IMR-90 (cell line): Measurements from ENCODE around the gene PRSS38. TPM values are rescaled to one million over a fixed set of nuclear protein-coding genes. Genes with fewer than 3 reads are reported as not detected.

Experiments
- ATAC-seq: fragments of 200-7000 bp; cut with Tn5 transposase; 2 replicates; pipeline ENCODE4 v1.9.1; 2020; ENCODE audit warnings: low read depth, mild to moderate bottlenecking, moderate library complexity
- BruUV-seq: library from RNA; stranded (reverse); fragments of 400-500 nt; replicated peaks from 2 replicates; lab custom pipeline; 2021; lab: Mats Ljungman, UMichigan
- CTCF ChIA-PET: fragments of 300-600 bp; formaldehyde crosslinking; extraction: SDS; loops from one replicate; lab custom pipeline; 2021; ENCODE audit warnings: antibody characterized with exemption; lab: Yijun Ruan, JAX
- POLR2A ChIA-PET: fragments of 300-600 bp; sonication (Branson Sonifier 250); formaldehyde crosslinking; loops from one replicate; lab custom pipeline; 2022; ENCODE audit warnings: antibody characterized with exemption; ENCODE audit not compliant: unreplicated experiment; lab: Charles Lee
- DNase-seq: peaks from one replicate; pipeline ENCODE4 v3.0.0; 2013
- H2AFZ ChIP-seq: replicated peaks from 2 replicates; pipeline ENCODE3; 2013; ENCODE audit warnings: low read length, mild to moderate bottlenecking; ENCODE audit not compliant: poor library complexity
- H2AK5ac ChIP-seq: 2 replicates; pipeline ENCODE4 v1.6.1; 2013; ENCODE audit warnings: low read depth, low read length, inconsistent platforms
- H2AK9ac ChIP-seq: replicated peaks from 2 replicates; pipeline ENCODE3; 2013; ENCODE audit warnings: mild to moderate bottlenecking, low read depth, low read length, moderate library complexity; ENCODE audit not compliant: poor library complexity
- H2BK120ac ChIP-seq: 2 replicates; pipeline ENCODE4 v1.6.1; 2013; ENCODE audit warnings: low read depth, low read length, inconsistent platforms
- H2BK15ac ChIP-seq: 3 replicates; pipeline ENCODE4 v1.6.1; 2013; ENCODE audit warnings: low read depth, low read length, inconsistent platforms
- H2BK20ac ChIP-seq: 2 replicates; pipeline ENCODE4 v1.6.1; 2013; ENCODE audit warnings: low read depth, mild to moderate bottlenecking, inconsistent platforms, low read length, moderate library complexity
- H2BK5ac ChIP-seq: 2 replicates; pipeline ENCODE4 v1.6.1; 2013; ENCODE audit warnings: mild to moderate bottlenecking, low read depth, low read length, inconsistent platforms; ENCODE audit not compliant: poor library complexity, severe bottlenecking
- H3K14ac ChIP-seq: replicated peaks from 2 replicates; pipeline ENCODE4 v1.6.1; 2013; ENCODE audit warnings: low read depth, low read length, inconsistent platforms
- H3K18ac ChIP-seq: 2 replicates; pipeline ENCODE4 v1.6.1; 2013; ENCODE audit warnings: low read depth, low read length, control low read depth
- H3K23ac ChIP-seq: 2 replicates; pipeline ENCODE4 v1.6.1; 2013; ENCODE audit warnings: low read depth, low read length, inconsistent platforms
- H3K27ac ChIP-seq: 2 replicates; pipeline ENCODE4 v1.5.1; 2013; ENCODE audit warnings: mild to moderate bottlenecking, control low read depth, low read length; ENCODE audit not compliant: insufficient read depth
- H3K27me3 ChIP-seq: 2 replicates; pipeline ENCODE4 v1.6.1; 2013; ENCODE audit warnings: low read length; ENCODE audit not compliant: control insufficient read depth, insufficient read depth
- H3K36me3 ChIP-seq: 2 replicates; pipeline ENCODE4 v1.6.1; 2013; ENCODE audit warnings: low read length, mixed read lengths; ENCODE audit not compliant: control insufficient read depth, insufficient read depth
- H3K4ac ChIP-seq: 2 replicates; pipeline ENCODE4 v1.6.1; 2013; ENCODE audit warnings: low read depth, low read length, inconsistent platforms
- H3K4me1 ChIP-seq: 2 replicates; pipeline ENCODE4 v1.6.1; 2013; ENCODE audit warnings: low read length, mixed read lengths; ENCODE audit not compliant: control insufficient read depth, insufficient read depth
- H3K4me2 ChIP-seq: 2 replicates; pipeline ENCODE4 v1.6.1; 2013; ENCODE audit warnings: low read depth, mild to moderate bottlenecking, control low read depth, low read length, moderate library complexity
- H3K4me3 ChIP-seq: 2 replicates; pipeline ENCODE4 v1.5.1; 2013; ENCODE audit warnings: low read depth, mild to moderate bottlenecking, control low read depth, low read length, moderate library complexity; ENCODE audit not compliant: insufficient read depth
- H3K56ac ChIP-seq: 2 replicates; pipeline ENCODE4 v1.6.1; 2013; ENCODE audit warnings: low read length, inconsistent platforms; ENCODE audit not compliant: insufficient read depth; ENCODE audit errors: extremely low read depth
- H3K79me1 ChIP-seq, 2 experiments: 2 replicates each; pipeline ENCODE4 v1.6.1; 2013; ENCODE audit warnings: low read length in 2 of 2, inconsistent platforms in 1 of 2, low read depth in 1 of 2
- H3K9ac ChIP-seq: 2 replicates; pipeline ENCODE4 v1.6.1; 2013; ENCODE audit warnings: low read depth, low read length, control low read depth
- H3K9me1 ChIP-seq: 2 replicates; pipeline ENCODE4 v1.6.1; 2013; ENCODE audit warnings: low read length, inconsistent platforms; ENCODE audit not compliant: insufficient read depth
- H3K9me3 ChIP-seq: 2 replicates; pipeline ENCODE4 v1.6.1; 2013; ENCODE audit warnings: low read length; ENCODE audit not compliant: control insufficient read depth, insufficient read depth
- H4K20me1 ChIP-seq: 2 replicates; pipeline ENCODE4 v1.6.1; 2013; ENCODE audit warnings: low read length, inconsistent platforms; ENCODE audit not compliant: insufficient read depth
- H4K5ac ChIP-seq: 2 replicates; pipeline ENCODE4 v1.6.1; 2013; ENCODE audit warnings: mild to moderate bottlenecking, low read depth, low read length, control low read depth
- H4K8ac ChIP-seq, 2 experiments: 2 replicates each; pipeline ENCODE4 v1.6.1; 2013; ENCODE audit warnings: low read depth in 2 of 2, low read length in 2 of 2, control low read depth in 1 of 2, inconsistent platforms in 1 of 2
- H4K91ac ChIP-seq: 2 replicates; pipeline ENCODE4 v1.6.1; 2013; ENCODE audit warnings: low read depth, low read length, inconsistent platforms; ENCODE audit not compliant: insufficient read depth
- BHLHE40 ChIP-seq: fragments of 150-350 bp; IDR thresholded peaks from 2 replicates; pipeline ENCODE4 v1.6.1; 2016; ENCODE audit warnings: mild to moderate bottlenecking, low read depth, low read length
- CEBPB ChIP-seq: IDR thresholded peaks from 2 replicates; pipeline ENCODE4 v1.6.1; 2012; ENCODE audit warnings: low read depth, low read length, improper control_type of control experiment
- CHD1 ChIP-seq: IDR thresholded peaks from 2 replicates; pipeline ENCODE4 v1.6.1; 2012; ENCODE audit warnings: low read depth, low read length, improper control_type of control experiment
- FOS ChIP-seq: fragments of 150-350 bp; IDR thresholded peaks from 2 replicates; pipeline ENCODE4 v1.6.1; 2016; ENCODE audit warnings: low read depth, low read length
- MAFK ChIP-seq: IDR thresholded peaks from 2 replicates; pipeline ENCODE4 v1.6.1; 2012; ENCODE audit warnings: low read depth, low read length, improper control_type of control experiment
- MAZ ChIP-seq: IDR thresholded peaks from 2 replicates; pipeline ENCODE4 v1.6.1; 2012; ENCODE audit warnings: low read depth, mild to moderate bottlenecking, low read length, improper control_type of control experiment, moderate library complexity, borderline replicate concordance
- MXI1 ChIP-seq: IDR thresholded peaks from 2 replicates; pipeline ENCODE4 v1.6.1; 2012; ENCODE audit warnings: low read depth, mild to moderate bottlenecking, low read length, moderate library complexity, borderline replicate concordance
- NFE2L2 ChIP-seq: fragments of 150-350 bp; IDR thresholded peaks from 2 replicates; pipeline ENCODE4 v1.6.1; 2016; ENCODE audit warnings: low read depth, mild to moderate bottlenecking, low read length
- POLR2A ChIP-seq: IDR thresholded peaks from 2 replicates; pipeline ENCODE4 v1.6.1; 2012; ENCODE audit warnings: mild to moderate bottlenecking, low read depth, low read length
- RAD21 ChIP-seq: IDR thresholded peaks from 2 replicates; pipeline ENCODE4 v1.6.1; 2012; ENCODE audit warnings: low read length, improper control_type of control experiment
- RCOR1 ChIP-seq: IDR thresholded peaks from 2 replicates; pipeline ENCODE4 v1.6.1; 2012; ENCODE audit warnings: mild to moderate bottlenecking, low read length, improper control_type of control experiment; ENCODE audit not compliant: insufficient replicate concordance
- RFX5 ChIP-seq: IDR thresholded peaks from 2 replicates; pipeline ENCODE4 v1.8.0; 2012; ENCODE audit warnings: low read depth, mild to moderate bottlenecking, low read length, moderate library complexity
- SMC3 ChIP-seq: fragments of 150-350 bp; IDR thresholded peaks from 2 replicates; pipeline ENCODE4 v1.6.1; 2016; ENCODE audit warnings: low read depth, mild to moderate bottlenecking, antibody characterized with exemption, low read length, moderate library complexity
- USF2 ChIP-seq: fragments of 150-350 bp; IDR thresholded peaks from 2 replicates; pipeline ENCODE4 v1.6.1; 2017; ENCODE audit warnings: mild to moderate bottlenecking, antibody characterized with exemption, low read length, low read depth
- WGBS, 2 experiments: methylation state at CpG; one replicate each; pipeline versions ENCODE4 v1.1.5 to v1.1.7; 2013; ENCODE audit warnings: missing lambda C conversion rate in 2 of 2; ENCODE audit not compliant: insufficient read length in 1 of 2; ENCODE audit errors: extremely low coverage in 2 of 2; 5-methylcytosine and 5-hydroxymethylcytosine counted together
- dilution Hi-C: fragments of 300-500 bp; cut with HindIII; formaldehyde crosslinking; loops from one replicate; pipeline ENCODE4 v1.14.3; 2018; ENCODE audit warnings: low sequenced_read_pairs; ENCODE audit not compliant: unreplicated experiment
- in situ Hi-C: fragments of 300-500 bp; cut with MboI; formaldehyde crosslinking; loops from 3 replicates; pipeline ENCODE4 v1.14.3; 2019; ENCODE audit warnings: low sequenced_read_pairs, inconsistent platforms, mixed read lengths
- intact Hi-C: fragments of 100-400 bp; cut with micrococcal nuclease; formaldehyde crosslinking; loops from 2 replicates; pipeline ENCODE4 v1.10.0; 2022
- polyA plus RNA-seq, 3 experiments: library from polyadenylated mRNA; depleted of rRNA; stranded (reverse); fragments of >200 nt; gene quantifications; 2 replicates each; pipeline ENCODE4 v1.2.3, GENCODE V29; 2012; ENCODE audit warnings: low replicate concordance in 1 of 3
- total RNA-seq: library from RNA; depleted of rRNA; stranded (reverse); fragments of >200 nt; gene quantifications from 2 replicates; pipeline ENCODE4 v1.2.3, GENCODE V29; 2012
- TF ChIP-seq, protein P1 (sequence below): fragments of 150-350 bp; IDR thresholded peaks from 2 replicates; pipeline ENCODE4 v1.6.1; 2016; ENCODE audit warnings: low read depth, mild to moderate bottlenecking, low read length, moderate library complexity, borderline replicate concordance
- TF ChIP-seq, protein P2 (sequence below): conservative IDR thresholded peaks from 2 replicates; pipeline ENCODE4 v1.5.1; 2012; ENCODE audit warnings: mild to moderate bottlenecking, low read depth, low read length, improper control_type of control experiment

The PRSS38 gene
- total and polyA plus RNA-seq, 2 of the 4 experiments (the other 2 are of a cell fraction) = not detected

- no CpG with 5 or more reads among the region's 15 CpGs for WGBS, 2 experiments
- intact Hi-C loops = no loop called here
These were observed 45.5 kb upstream of the PRSS38 start for GRCh38 chr1:227769936-227770494.

More at GRCh38 chr1:227769936-227770494, 45.5 kb upstream of the PRSS38 start:
- DNase-seq (no peak), ATAC-seq (no peak)
- Histone ChIP-seq H3K36me3 (peaks cover 33% of the 10 kb centered on the region), H2AFZ (no peak overlapping the region), H4K91ac (no peak overlapping the region), H4K5ac (no peak overlapping the region), H4K8ac (no peak overlapping the region), H3K23ac (no peak overlapping the region), H4K20me1 (peaks cover 19% of the 10 kb centered on the region), H3K14ac (no peak overlapping the region), H2BK15ac (no peak overlapping the region), H3K4ac (no peak overlapping the region), H3K4me2 (no peak overlapping the region), H3K27me3 (no peaks in the 10 kb centered on the region), H3K27ac (no peak overlapping the region), H2AK9ac (no peak overlapping the region), H2BK5ac (no peak overlapping the region), H3K4me3 (no peak overlapping the region), H3K56ac (no peak overlapping the region), H2BK20ac (no peak overlapping the region), H3K9me1 (peaks cover 16% of the 10 kb centered on the region), H2AK5ac (no peak overlapping the region), H2BK120ac (no peak overlapping the region), H3K9ac (no peak overlapping the region), H3K4me1 (peaks cover 2% of the 10 kb centered on the region; the same call in 1 of the 2 replicates), H3K79me1 (peaks cover 5 to 35% of the 10 kb centered on the region in 2 experiments; a peak in 3 of 4 replicates), H3K18ac (no peak overlapping the region), H3K9me3 (no peaks in the 10 kb centered on the region)
- BruUV-seq = no TSS peak
- dilution Hi-C loops = no loop called here
- ChIA-PET CTCF (no interaction called here), POLR2A (no interaction called here)
- TF ChIP-seq RFX5 (no peak), FOS (no peak), RCOR1 (no peak), MAZ (no peak), MAFK (no peak), CHD1 (no peak), MXI1 (no peak), USF2 (no peak), RAD21 (no peak), CEBPB (no peak), SMC3 (no peak), NFE2L2 (no peak), POLR2A (no peak), BHLHE40 (no peak)
- TF ChIP-seq, protein P1, sequence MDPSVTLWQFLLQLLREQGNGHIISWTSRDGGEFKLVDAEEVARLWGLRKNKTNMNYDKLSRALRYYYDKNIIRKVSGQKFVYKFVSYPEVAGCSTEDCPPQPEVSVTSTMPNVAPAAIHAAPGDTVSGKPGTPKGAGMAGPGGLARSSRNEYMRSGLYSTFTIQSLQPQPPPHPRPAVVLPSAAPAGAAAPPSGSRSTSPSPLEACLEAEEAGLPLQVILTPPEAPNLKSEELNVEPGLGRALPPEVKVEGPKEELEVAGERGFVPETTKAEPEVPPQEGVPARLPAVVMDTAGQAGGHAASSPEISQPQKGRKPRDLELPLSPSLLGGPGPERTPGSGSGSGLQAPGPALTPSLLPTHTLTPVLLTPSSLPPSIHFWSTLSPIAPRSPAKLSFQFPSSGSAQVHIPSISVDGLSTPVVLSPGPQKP = no peak
- TF ChIP-seq, protein P2, sequence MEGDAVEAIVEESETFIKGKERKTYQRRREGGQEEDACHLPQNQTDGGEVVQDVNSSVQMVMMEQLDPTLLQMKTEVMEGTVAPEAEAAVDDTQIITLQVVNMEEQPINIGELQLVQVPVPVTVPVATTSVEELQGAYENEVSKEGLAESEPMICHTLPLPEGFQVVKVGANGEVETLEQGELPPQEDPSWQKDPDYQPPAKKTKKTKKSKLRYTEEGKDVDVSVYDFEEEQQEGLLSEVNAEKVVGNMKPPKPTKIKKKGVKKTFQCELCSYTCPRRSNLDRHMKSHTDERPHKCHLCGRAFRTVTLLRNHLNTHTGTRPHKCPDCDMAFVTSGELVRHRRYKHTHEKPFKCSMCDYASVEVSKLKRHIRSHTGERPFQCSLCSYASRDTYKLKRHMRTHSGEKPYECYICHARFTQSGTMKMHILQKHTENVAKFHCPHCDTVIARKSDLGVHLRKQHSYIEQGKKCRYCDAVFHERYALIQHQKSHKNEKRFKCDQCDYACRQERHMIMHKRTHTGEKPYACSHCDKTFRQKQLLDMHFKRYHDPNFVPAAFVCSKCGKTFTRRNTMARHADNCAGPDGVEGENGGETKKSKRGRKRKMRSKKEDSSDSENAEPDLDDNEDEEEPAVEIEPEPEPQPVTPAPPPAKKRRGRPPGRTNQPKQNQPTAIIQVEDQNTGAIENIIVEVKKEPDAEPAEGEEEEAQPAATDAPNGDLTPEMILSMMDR = no peak
- in situ Hi-C loops = loop anchor here (10.0 kb wide), 1 partner anchor 315 kb away; the partner anchor contains the start of gene ARF1
